Measurements from ENCODE around the gene RAB3C. TPM values are rescaled to one million over a fixed set of nuclear protein-coding genes. Genes with fewer than 3 reads are reported as not detected.

The RAB3C gene
- total RNA-seq, 3 donors from 2014 or later = 0.29 to 6.1 (median 2.6) TPM

GRCh38 chr5:58800861-58801540 is 218.1 kb downstream of the RAB3C start:
- H3K27me3 ChIP-seq = no peaks in the 10 kb centered on the region
- DNase-seq (ENCODE audit: low spot score in 2 of 2) = no peak
- no peaks in the 10 kb centered on the region for H3K9me3 ChIP-seq
- H3K4me3 ChIP-seq = no peak overlapping the region
- H3K36me3 ChIP-seq = no peaks in the 10 kb centered on the region
- no peaks in the 10 kb centered on the region for H3K4me1 ChIP-seq
- TF ChIP-seq POLR2AphosphoS5 (IDR thresholded peaks at IDR 0.05) (no peak), POLR2A (IDR thresholded peaks at IDR 0.05) (no peak)
- TF ChIP-seq, protein P1, sequence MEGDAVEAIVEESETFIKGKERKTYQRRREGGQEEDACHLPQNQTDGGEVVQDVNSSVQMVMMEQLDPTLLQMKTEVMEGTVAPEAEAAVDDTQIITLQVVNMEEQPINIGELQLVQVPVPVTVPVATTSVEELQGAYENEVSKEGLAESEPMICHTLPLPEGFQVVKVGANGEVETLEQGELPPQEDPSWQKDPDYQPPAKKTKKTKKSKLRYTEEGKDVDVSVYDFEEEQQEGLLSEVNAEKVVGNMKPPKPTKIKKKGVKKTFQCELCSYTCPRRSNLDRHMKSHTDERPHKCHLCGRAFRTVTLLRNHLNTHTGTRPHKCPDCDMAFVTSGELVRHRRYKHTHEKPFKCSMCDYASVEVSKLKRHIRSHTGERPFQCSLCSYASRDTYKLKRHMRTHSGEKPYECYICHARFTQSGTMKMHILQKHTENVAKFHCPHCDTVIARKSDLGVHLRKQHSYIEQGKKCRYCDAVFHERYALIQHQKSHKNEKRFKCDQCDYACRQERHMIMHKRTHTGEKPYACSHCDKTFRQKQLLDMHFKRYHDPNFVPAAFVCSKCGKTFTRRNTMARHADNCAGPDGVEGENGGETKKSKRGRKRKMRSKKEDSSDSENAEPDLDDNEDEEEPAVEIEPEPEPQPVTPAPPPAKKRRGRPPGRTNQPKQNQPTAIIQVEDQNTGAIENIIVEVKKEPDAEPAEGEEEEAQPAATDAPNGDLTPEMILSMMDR (IDR thresholded peaks at IDR 0.05) = no peak
- intact Hi-C loops (cut with DNase I; ENCODE audit: low total_unique reads) = no loop called here
- H3K27ac ChIP-seq = no peak overlapping the region

GRCh38 chr5:58803056-58803455 is 220.2 kb downstream of the RAB3C start:
- Histone ChIP-seq H3K27ac (no peak overlapping the region), H3K4me1 (no peaks in the 10 kb centered on the region), H3K27me3 (no peaks in the 10 kb centered on the region), H3K4me3 (no peak overlapping the region), H3K36me3 (no peaks in the 10 kb centered on the region), H3K9me3 (no peaks in the 10 kb centered on the region)
- no peak for DNase-seq (ENCODE audit: low spot score in 2 of 2)
- TF ChIP-seq POLR2A (IDR thresholded peaks at IDR 0.05) (no peak), POLR2AphosphoS5 (IDR thresholded peaks at IDR 0.05) (no peak)
- TF ChIP-seq, protein P1 (IDR thresholded peaks at IDR 0.05) = no peak
- intact Hi-C loops (cut with DNase I; ENCODE audit: low total_unique reads) = no loop called here

- TF ChIP-seq, protein P1 (IDR thresholded peaks at IDR 0.05) = no peak
- TF ChIP-seq POLR2AphosphoS5 (IDR thresholded peaks at IDR 0.05) (no peak), POLR2A (IDR thresholded peaks at IDR 0.05) (no peak)
- Histone ChIP-seq H3K4me1 (no peaks in the 10 kb centered on the region), H3K27me3 (no peaks in the 10 kb centered on the region), H3K27ac (no peak overlapping the region), H3K9me3 (no peaks in the 10 kb centered on the region), H3K4me3 (no peak overlapping the region), H3K36me3 (no peaks in the 10 kb centered on the region)
- DNase-seq (ENCODE audit: low spot score in 2 of 2) = no peak
- intact Hi-C loops (cut with DNase I; ENCODE audit: low total_unique reads) = no loop called here
These were observed 221.4 kb downstream of the RAB3C start for GRCh38 chr5:58804291-58804690.

DNA sequence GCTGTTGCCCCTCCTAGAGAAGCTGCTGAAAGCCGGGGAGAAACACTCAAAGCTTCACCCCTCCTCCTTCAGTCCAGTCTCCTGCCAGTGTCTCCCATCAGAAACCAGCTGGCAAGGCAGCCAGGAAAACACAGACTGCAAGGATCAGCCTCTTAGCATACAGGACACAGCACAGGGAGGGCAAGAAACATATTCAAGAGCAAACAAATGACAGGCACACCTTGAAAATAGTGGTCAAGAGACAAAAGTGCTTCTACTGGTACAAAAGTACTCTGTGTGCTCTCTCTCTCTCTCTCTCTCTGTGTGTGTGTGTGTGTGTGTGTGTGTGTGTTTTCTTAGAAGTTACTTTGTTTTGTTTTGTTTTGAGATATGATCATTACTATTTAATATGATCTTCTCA is 227.2 kb downstream of the RAB3C start:
- Histone ChIP-seq H3K4me1 (no peaks in the 10 kb centered on the region), H3K36me3 (no peaks in the 10 kb centered on the region), H3K27ac (no peak overlapping the region), H3K27me3 (no peaks in the 10 kb centered on the region), H3K4me3 (no peak overlapping the region), H3K9me3 (no peaks in the 10 kb centered on the region)
- DNase-seq (ENCODE audit: low spot score in 2 of 2) = no peak
- intact Hi-C loops (cut with DNase I; ENCODE audit: low total_unique reads) = no loop called here
- TF ChIP-seq, protein P1 (IDR thresholded peaks at IDR 0.05) = no peak
- TF ChIP-seq POLR2A (IDR thresholded peaks at IDR 0.05) (no peak), POLR2AphosphoS5 (IDR thresholded peaks at IDR 0.05) (no peak)

- Histone ChIP-seq H3K27me3 (no peaks in the 10 kb centered on the region), H3K4me3 (no peak overlapping the region), H3K9me3 (no peaks in the 10 kb centered on the region), H3K36me3 (no peaks in the 10 kb centered on the region), H3K4me1 (no peaks in the 10 kb centered on the region), H3K27ac (no peak overlapping the region)
- intact Hi-C loops (cut with DNase I; ENCODE audit: low total_unique reads) = no loop called here
- TF ChIP-seq POLR2AphosphoS5 (IDR thresholded peaks at IDR 0.05) (no peak), POLR2A (IDR thresholded peaks at IDR 0.05) (no peak)
- TF ChIP-seq, protein P1 (IDR thresholded peaks at IDR 0.05) = no peak
- no peak for DNase-seq (ENCODE audit: low spot score in 2 of 2)
These were observed 231.0 kb downstream of the RAB3C start for GRCh38 chr5:58813855-58814254.

Measured in breast epithelium (tissue), 4 donors.